Large intestine (tissue), 3 donors: ENCODE measurements around the gene KIAA0232. TPM values are rescaled to one million over a fixed set of nuclear protein-coding genes. Genes with fewer than 3 reads are reported as not detected.

ENCODE experiments used
- DNase-seq, 2 donors: peaks; one replicate each; pipeline versions ENCODE4 v3.0.0 to v3.0.0-alpha.2; 2013
- H3K27ac ChIP-seq: one replicate; pipeline ENCODE4 v1.5.1; 2013; ENCODE audit warnings: low read length
- H3K27me3 ChIP-seq: 2 replicates; pipeline ENCODE4 v1.6.1; 2013; ENCODE audit warnings: low read length; ENCODE audit not compliant: control insufficient read depth, insufficient read depth
- H3K36me3 ChIP-seq: 2 replicates; pipeline ENCODE4 v1.6.1; 2013; ENCODE audit warnings: low read length; ENCODE audit not compliant: control insufficient read depth, insufficient read depth
- H3K4me1 ChIP-seq: one replicate; pipeline ENCODE4 v1.6.1; 2013; ENCODE audit warnings: low read length; ENCODE audit not compliant: control insufficient read depth, insufficient read depth
- H3K4me3 ChIP-seq: one replicate; pipeline ENCODE4 v1.5.1; 2013; ENCODE audit warnings: low read length
- H3K9me3 ChIP-seq: one replicate; pipeline ENCODE4 v1.6.1; 2013; ENCODE audit warnings: mild to moderate bottlenecking, low read depth, low read length, moderate library complexity; ENCODE audit not compliant: control insufficient read depth
- WGBS: methylation state at CpG from one replicate; pipeline ENCODE4 v1.1.5; 2013; ENCODE audit warnings: low lambda C conversion rate; ENCODE audit not compliant: insufficient coverage; 5-methylcytosine and 5-hydroxymethylcytosine counted together
- polyA plus RNA-seq: library from polyadenylated mRNA; unstranded; fragments of 120-200 nt; gene quantifications from one replicate; pipeline ENCODE4 v1.2.1, GENCODE V29; 2013

The KIAA0232 gene
- polyA plus RNA-seq, 1 donor, result 23.5 TPM

DNA sequence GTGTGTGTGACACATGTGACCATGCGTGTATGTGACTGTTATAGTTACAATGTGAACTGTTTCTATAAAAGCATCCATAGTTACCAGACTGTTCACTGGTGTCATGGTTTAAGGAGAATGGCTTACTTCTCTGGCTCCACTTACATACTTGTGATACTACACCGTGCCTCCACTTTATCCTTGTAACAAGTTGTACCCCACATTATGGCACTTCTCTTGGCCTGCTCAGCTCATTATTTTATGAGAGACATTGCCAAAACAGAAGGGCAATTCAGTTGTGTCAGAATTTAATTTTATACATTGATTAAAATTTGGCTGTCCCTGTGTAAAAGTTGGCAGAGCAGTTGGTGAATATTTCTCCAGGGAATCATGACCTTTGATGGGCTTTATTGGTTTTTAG is 64.7 kb downstream of the KIAA0232 start:
- peaks cover 43% of the 10 kb centered on the region for H3K36me3 ChIP-seq
- WGBS, result 100% methylated on average over 1 of the region's 2 CpGs
- no peak overlapping the region for H3K4me3 ChIP-seq
- DNase-seq, result no peak
- H3K27ac ChIP-seq, result no peak overlapping the region
- H3K4me1 ChIP-seq, result no peaks in the 10 kb centered on the region
- H3K9me3 ChIP-seq, result peaks cover 5% of the 10 kb centered on the region
- no peaks in the 10 kb centered on the region for H3K27me3 ChIP-seq

- Histone ChIP-seq H3K9me3 (peaks cover 10% of the 10 kb centered on the region), H3K4me1 (no peaks in the 10 kb centered on the region), H3K4me3 (no peak overlapping the region), H3K27ac (no peak overlapping the region), H3K27me3 (no peaks in the 10 kb centered on the region), H3K36me3 (peaks cover 48% of the 10 kb centered on the region)
- DNase-seq, result no peak
- no CpG with 5 or more reads among the region's 3 CpGs for WGBS
Observed at GRCh38 chr4:6848717-6849305, 66.3 kb downstream of the KIAA0232 start.

DNA sequence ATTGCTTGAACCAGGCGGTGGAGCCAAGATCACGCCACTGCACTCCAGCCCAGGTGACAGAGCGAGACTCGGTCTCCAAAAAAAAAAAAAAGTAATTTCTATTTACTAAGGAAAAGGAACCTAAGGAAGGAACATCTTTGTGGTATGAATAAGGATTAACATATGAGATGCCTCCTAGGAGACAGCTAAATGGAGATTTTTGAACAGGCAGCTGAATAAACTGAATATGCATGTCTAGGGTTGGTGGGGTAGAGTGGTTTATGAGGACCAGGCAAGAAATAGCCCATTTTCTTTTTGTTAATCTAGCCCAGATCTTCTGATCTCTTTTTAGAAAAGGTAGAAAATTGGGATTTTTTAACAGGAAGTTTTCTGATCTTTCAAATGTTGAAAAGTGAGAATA is 67.2 kb downstream of the KIAA0232 start:
- Histone ChIP-seq H3K9me3 (peaks cover 10% of the 10 kb centered on the region), H3K4me1 (no peaks in the 10 kb centered on the region), H3K36me3 (peaks cover 44% of the 10 kb centered on the region), H3K27ac (no peak overlapping the region), H3K4me3 (no peak overlapping the region), H3K27me3 (no peaks in the 10 kb centered on the region)
- WGBS, result no CpG with 5 or more reads among the region's 4 CpGs
- no peak for DNase-seq

- no peak for DNase-seq
Observed at GRCh38 chr4:6851431-6851830, 68.9 kb downstream of the KIAA0232 start.

GRCh38 chr4:6851962-6852361 is 69.4 kb downstream of the KIAA0232 start:
- Histone ChIP-seq H3K27ac (no peak overlapping the region), H3K4me3 (no peak overlapping the region), H3K27me3 (no peaks in the 10 kb centered on the region), H3K36me3 (peaks cover 33% of the 10 kb centered on the region), H3K9me3 (peaks cover 10% of the 10 kb centered on the region), H3K4me1 (no peaks in the 10 kb centered on the region)
- DNase-seq, result no peak
- 83% methylated on average over 1 of the region's 2 CpGs for WGBS

More at GRCh38 chr4:6851431-6851830, 68.9 kb downstream of the KIAA0232 start:
- H3K27me3 ChIP-seq, result no peaks in the 10 kb centered on the region
- no peak overlapping the region for H3K4me3 ChIP-seq
- peaks cover 10% of the 10 kb centered on the region for H3K9me3 ChIP-seq
- no peaks in the 10 kb centered on the region for H3K4me1 ChIP-seq
- WGBS, result no CpG with 5 or more reads among the region's 5 CpGs
- H3K36me3 ChIP-seq, result peaks cover 32% of the 10 kb centered on the region
- no peak overlapping the region for H3K27ac ChIP-seq

GRCh38 chr4:6852582-6852981 is 70.1 kb downstream of the KIAA0232 start:
- Histone ChIP-seq H3K9me3 (peaks cover 10% of the 10 kb centered on the region), H3K4me3 (no peak overlapping the region), H3K27ac (no peak overlapping the region), H3K36me3 (peaks cover 36% of the 10 kb centered on the region), H3K27me3 (no peaks in the 10 kb centered on the region), H3K4me1 (no peaks in the 10 kb centered on the region)
- DNase-seq, result peak; percentile 8 to 20
- no CpG with 5 or more reads among the region's 1 CpG for WGBS

- DNase-seq, result no peak
- 100% methylated on average over 1 of the region's 7 CpGs for WGBS
- no peak overlapping the region for H3K27ac ChIP-seq
- no peak overlapping the region for H3K4me3 ChIP-seq
- no peaks in the 10 kb centered on the region for H3K4me1 ChIP-seq
- H3K9me3 ChIP-seq, result peaks cover 10% of the 10 kb centered on the region
- peaks cover 40% of the 10 kb centered on the region for H3K36me3 ChIP-seq
- no peaks in the 10 kb centered on the region for H3K27me3 ChIP-seq
Observed at GRCh38 chr4:6854098-6854744, 71.7 kb downstream of the KIAA0232 start.

GRCh38 chr4:6855692-6856297 is 73.3 kb downstream of the KIAA0232 start:
- no peaks in the 10 kb centered on the region for H3K4me1 ChIP-seq
- WGBS, result 50% methylated on average over 2 of the region's 11 CpGs
- H3K27me3 ChIP-seq, result no peaks in the 10 kb centered on the region
- DNase-seq, result peak in 1 of 2 donors; percentile 19
- peaks cover 46% of the 10 kb centered on the region for H3K36me3 ChIP-seq
- peaks cover 10% of the 10 kb centered on the region for H3K9me3 ChIP-seq
- no peak overlapping the region for H3K4me3 ChIP-seq
- no peak overlapping the region for H3K27ac ChIP-seq

- no peaks in the 10 kb centered on the region for H3K27me3 ChIP-seq
- H3K9me3 ChIP-seq, result peaks cover 8% of the 10 kb centered on the region
- no peaks in the 10 kb centered on the region for H3K4me1 ChIP-seq
- no peak for DNase-seq
- H3K4me3 ChIP-seq, result no peak overlapping the region
- no peak overlapping the region for H3K27ac ChIP-seq
- 80% methylated on average over 1 of the region's 2 CpGs for WGBS
- H3K36me3 ChIP-seq, result peaks cover 46% of the 10 kb centered on the region
Observed at GRCh38 chr4:6856391-6856790, 73.9 kb downstream of the KIAA0232 start.

DNA sequence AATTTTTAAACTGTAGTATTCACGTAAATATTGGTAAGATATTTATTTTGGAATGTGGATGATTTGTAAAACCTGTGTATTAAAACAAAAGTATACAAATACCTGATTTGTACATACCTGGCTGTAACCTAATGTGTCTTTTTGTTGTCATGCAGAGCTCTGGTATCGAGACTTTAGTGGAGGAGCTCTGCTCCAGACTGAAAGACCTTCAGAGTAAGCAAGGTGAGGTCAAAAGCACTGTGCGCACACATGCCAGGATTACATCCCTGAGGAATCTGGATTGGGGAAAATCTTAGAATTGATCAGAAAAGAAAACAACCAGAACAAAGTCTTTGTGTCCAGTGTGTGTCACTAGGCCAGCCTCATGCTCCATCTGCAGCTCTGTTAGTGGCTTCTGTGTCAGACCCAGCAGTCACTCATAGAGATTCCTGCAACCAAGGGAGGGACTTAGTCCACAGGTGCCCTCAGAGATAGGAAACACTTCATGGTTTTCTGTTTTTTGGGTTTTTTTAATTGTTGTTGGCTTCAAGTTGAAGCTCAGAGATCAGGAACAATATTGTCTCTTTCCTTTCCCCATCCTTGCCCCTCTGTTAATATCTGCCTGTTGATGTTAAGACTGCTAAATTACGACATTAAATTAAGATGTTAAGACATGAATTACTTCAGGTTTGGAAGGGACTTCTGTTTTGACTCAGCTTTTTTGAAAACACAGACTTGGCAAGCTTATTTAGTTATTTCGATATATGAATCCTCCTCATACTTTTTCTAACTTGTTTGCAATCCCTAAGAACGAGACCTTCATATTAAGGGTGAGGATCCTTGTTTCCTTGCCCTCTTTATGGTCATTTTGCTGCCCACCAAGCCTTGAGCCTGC is 74.7 kb downstream of the KIAA0232 start:
- H3K27ac ChIP-seq, result no peak overlapping the region

More for the DNA sequence above, 74.7 kb downstream of the KIAA0232 start:
- WGBS, result no CpG with 5 or more reads among the region's 6 CpGs
- Histone ChIP-seq H3K4me1 (no peaks in the 10 kb centered on the region), H3K36me3 (peaks cover 50% of the 10 kb centered on the region), H3K9me3 (peaks cover 5% of the 10 kb centered on the region), H3K27me3 (no peaks in the 10 kb centered on the region), H3K4me3 (no peak overlapping the region)
- DNase-seq, result no peak
